IMR-90 (cell line): ENCODE results near the gene SLC26A8. TPM values are rescaled to one million over a fixed set of nuclear protein-coding genes. Genes with fewer than 3 reads are reported as not detected.

ENCODE experiments used
- ATAC-seq: fragments of 200-7000 bp; cut with Tn5 transposase; 2 replicates; pipeline ENCODE4 v1.9.1; 2020; ENCODE audit warnings: low read depth, mild to moderate bottlenecking, moderate library complexity
- BruUV-seq: library from RNA; stranded (reverse); fragments of 400-500 nt; replicated peaks from 2 replicates; lab custom pipeline; 2021; lab: Mats Ljungman, UMichigan
- CTCF ChIA-PET: fragments of 300-600 bp; formaldehyde crosslinking; extraction: SDS; loops from one replicate; lab custom pipeline; 2021; ENCODE audit warnings: antibody characterized with exemption; lab: Yijun Ruan, JAX
- POLR2A ChIA-PET: fragments of 300-600 bp; sonication (Branson Sonifier 250); formaldehyde crosslinking; loops from one replicate; lab custom pipeline; 2022; ENCODE audit warnings: antibody characterized with exemption; ENCODE audit not compliant: unreplicated experiment; lab: Charles Lee
- DNase-seq: peaks from one replicate; pipeline ENCODE4 v3.0.0; 2013
- H2AFZ ChIP-seq: replicated peaks from 2 replicates; pipeline ENCODE3; 2013; ENCODE audit warnings: low read length, mild to moderate bottlenecking; ENCODE audit not compliant: poor library complexity
- H2AK5ac ChIP-seq: 2 replicates; pipeline ENCODE4 v1.6.1; 2013; ENCODE audit warnings: low read depth, low read length, inconsistent platforms
- H2AK9ac ChIP-seq: replicated peaks from 2 replicates; pipeline ENCODE3; 2013; ENCODE audit warnings: mild to moderate bottlenecking, low read depth, low read length, moderate library complexity; ENCODE audit not compliant: poor library complexity
- H2BK120ac ChIP-seq: 2 replicates; pipeline ENCODE4 v1.6.1; 2013; ENCODE audit warnings: low read depth, low read length, inconsistent platforms
- H2BK15ac ChIP-seq: 3 replicates; pipeline ENCODE4 v1.6.1; 2013; ENCODE audit warnings: low read depth, low read length, inconsistent platforms
- H2BK20ac ChIP-seq: 2 replicates; pipeline ENCODE4 v1.6.1; 2013; ENCODE audit warnings: low read depth, mild to moderate bottlenecking, inconsistent platforms, low read length, moderate library complexity
- H2BK5ac ChIP-seq: 2 replicates; pipeline ENCODE4 v1.6.1; 2013; ENCODE audit warnings: mild to moderate bottlenecking, low read depth, low read length, inconsistent platforms; ENCODE audit not compliant: poor library complexity, severe bottlenecking
- H3K14ac ChIP-seq: replicated peaks from 2 replicates; pipeline ENCODE4 v1.6.1; 2013; ENCODE audit warnings: low read depth, low read length, inconsistent platforms
- H3K18ac ChIP-seq: 2 replicates; pipeline ENCODE4 v1.6.1; 2013; ENCODE audit warnings: low read depth, low read length, control low read depth
- H3K23ac ChIP-seq: 2 replicates; pipeline ENCODE4 v1.6.1; 2013; ENCODE audit warnings: low read depth, low read length, inconsistent platforms
- H3K27ac ChIP-seq: 2 replicates; pipeline ENCODE4 v1.5.1; 2013; ENCODE audit warnings: mild to moderate bottlenecking, control low read depth, low read length; ENCODE audit not compliant: insufficient read depth
- H3K27me3 ChIP-seq: 2 replicates; pipeline ENCODE4 v1.6.1; 2013; ENCODE audit warnings: low read length; ENCODE audit not compliant: control insufficient read depth, insufficient read depth
- H3K36me3 ChIP-seq: 2 replicates; pipeline ENCODE4 v1.6.1; 2013; ENCODE audit warnings: low read length, mixed read lengths; ENCODE audit not compliant: control insufficient read depth, insufficient read depth
- H3K4ac ChIP-seq: 2 replicates; pipeline ENCODE4 v1.6.1; 2013; ENCODE audit warnings: low read depth, low read length, inconsistent platforms
- H3K4me1 ChIP-seq: 2 replicates; pipeline ENCODE4 v1.6.1; 2013; ENCODE audit warnings: low read length, mixed read lengths; ENCODE audit not compliant: control insufficient read depth, insufficient read depth
- H3K4me2 ChIP-seq: 2 replicates; pipeline ENCODE4 v1.6.1; 2013; ENCODE audit warnings: low read depth, mild to moderate bottlenecking, control low read depth, low read length, moderate library complexity
- H3K4me3 ChIP-seq: 2 replicates; pipeline ENCODE4 v1.5.1; 2013; ENCODE audit warnings: low read depth, mild to moderate bottlenecking, control low read depth, low read length, moderate library complexity; ENCODE audit not compliant: insufficient read depth
- H3K56ac ChIP-seq: 2 replicates; pipeline ENCODE4 v1.6.1; 2013; ENCODE audit warnings: low read length, inconsistent platforms; ENCODE audit not compliant: insufficient read depth; ENCODE audit errors: extremely low read depth
- H3K79me1 ChIP-seq, 2 experiments: 2 replicates each; pipeline ENCODE4 v1.6.1; 2013; ENCODE audit warnings: low read length in 2 of 2, inconsistent platforms in 1 of 2, low read depth in 1 of 2
- H3K9ac ChIP-seq: 2 replicates; pipeline ENCODE4 v1.6.1; 2013; ENCODE audit warnings: low read depth, low read length, control low read depth
- H3K9me1 ChIP-seq: 2 replicates; pipeline ENCODE4 v1.6.1; 2013; ENCODE audit warnings: low read length, inconsistent platforms; ENCODE audit not compliant: insufficient read depth
- H3K9me3 ChIP-seq: 2 replicates; pipeline ENCODE4 v1.6.1; 2013; ENCODE audit warnings: low read length; ENCODE audit not compliant: control insufficient read depth, insufficient read depth
- H4K20me1 ChIP-seq: 2 replicates; pipeline ENCODE4 v1.6.1; 2013; ENCODE audit warnings: low read length, inconsistent platforms; ENCODE audit not compliant: insufficient read depth
- H4K5ac ChIP-seq: 2 replicates; pipeline ENCODE4 v1.6.1; 2013; ENCODE audit warnings: mild to moderate bottlenecking, low read depth, low read length, control low read depth
- H4K8ac ChIP-seq, 2 experiments: 2 replicates each; pipeline ENCODE4 v1.6.1; 2013; ENCODE audit warnings: low read depth in 2 of 2, low read length in 2 of 2, control low read depth in 1 of 2, inconsistent platforms in 1 of 2
- H4K91ac ChIP-seq: 2 replicates; pipeline ENCODE4 v1.6.1; 2013; ENCODE audit warnings: low read depth, low read length, inconsistent platforms; ENCODE audit not compliant: insufficient read depth
- BHLHE40 ChIP-seq: fragments of 150-350 bp; IDR thresholded peaks from 2 replicates; pipeline ENCODE4 v1.6.1; 2016; ENCODE audit warnings: mild to moderate bottlenecking, low read depth, low read length
- CEBPB ChIP-seq: IDR thresholded peaks from 2 replicates; pipeline ENCODE4 v1.6.1; 2012; ENCODE audit warnings: low read depth, low read length, improper control_type of control experiment
- CHD1 ChIP-seq: IDR thresholded peaks from 2 replicates; pipeline ENCODE4 v1.6.1; 2012; ENCODE audit warnings: low read depth, low read length, improper control_type of control experiment
- FOS ChIP-seq: fragments of 150-350 bp; IDR thresholded peaks from 2 replicates; pipeline ENCODE4 v1.6.1; 2016; ENCODE audit warnings: low read depth, low read length
- MAFK ChIP-seq: IDR thresholded peaks from 2 replicates; pipeline ENCODE4 v1.6.1; 2012; ENCODE audit warnings: low read depth, low read length, improper control_type of control experiment
- MAZ ChIP-seq: IDR thresholded peaks from 2 replicates; pipeline ENCODE4 v1.6.1; 2012; ENCODE audit warnings: low read depth, mild to moderate bottlenecking, low read length, improper control_type of control experiment, moderate library complexity, borderline replicate concordance
- MXI1 ChIP-seq: IDR thresholded peaks from 2 replicates; pipeline ENCODE4 v1.6.1; 2012; ENCODE audit warnings: low read depth, mild to moderate bottlenecking, low read length, moderate library complexity, borderline replicate concordance
- NFE2L2 ChIP-seq: fragments of 150-350 bp; IDR thresholded peaks from 2 replicates; pipeline ENCODE4 v1.6.1; 2016; ENCODE audit warnings: low read depth, mild to moderate bottlenecking, low read length
- POLR2A ChIP-seq: IDR thresholded peaks from 2 replicates; pipeline ENCODE4 v1.6.1; 2012; ENCODE audit warnings: mild to moderate bottlenecking, low read depth, low read length
- RAD21 ChIP-seq: IDR thresholded peaks from 2 replicates; pipeline ENCODE4 v1.6.1; 2012; ENCODE audit warnings: low read length, improper control_type of control experiment
- RCOR1 ChIP-seq: IDR thresholded peaks from 2 replicates; pipeline ENCODE4 v1.6.1; 2012; ENCODE audit warnings: mild to moderate bottlenecking, low read length, improper control_type of control experiment; ENCODE audit not compliant: insufficient replicate concordance
- RFX5 ChIP-seq: IDR thresholded peaks from 2 replicates; pipeline ENCODE4 v1.8.0; 2012; ENCODE audit warnings: low read depth, mild to moderate bottlenecking, low read length, moderate library complexity
- SMC3 ChIP-seq: fragments of 150-350 bp; IDR thresholded peaks from 2 replicates; pipeline ENCODE4 v1.6.1; 2016; ENCODE audit warnings: low read depth, mild to moderate bottlenecking, antibody characterized with exemption, low read length, moderate library complexity
- WGBS, 2 experiments: methylation state at CpG; one replicate each; pipeline versions ENCODE4 v1.1.5 to v1.1.7; 2013; ENCODE audit warnings: missing lambda C conversion rate in 2 of 2; ENCODE audit not compliant: insufficient read length in 1 of 2; ENCODE audit errors: extremely low coverage in 2 of 2; 5-methylcytosine and 5-hydroxymethylcytosine counted together
- dilution Hi-C: fragments of 300-500 bp; cut with HindIII; formaldehyde crosslinking; loops from one replicate; pipeline ENCODE4 v1.14.3; 2018; ENCODE audit warnings: low sequenced_read_pairs; ENCODE audit not compliant: unreplicated experiment
- in situ Hi-C: fragments of 300-500 bp; cut with MboI; formaldehyde crosslinking; loops from 3 replicates; pipeline ENCODE4 v1.14.3; 2019; ENCODE audit warnings: low sequenced_read_pairs, inconsistent platforms, mixed read lengths
- intact Hi-C: fragments of 100-400 bp; cut with micrococcal nuclease; formaldehyde crosslinking; loops from 2 replicates; pipeline ENCODE4 v1.10.0; 2022
- polyA plus RNA-seq, 3 experiments: library from polyadenylated mRNA; depleted of rRNA; stranded (reverse); fragments of >200 nt; gene quantifications; 2 replicates each; pipeline ENCODE4 v1.2.3, GENCODE V29; 2012; ENCODE audit warnings: low replicate concordance in 1 of 3
- total RNA-seq: library from RNA; depleted of rRNA; stranded (reverse); fragments of >200 nt; gene quantifications from 2 replicates; pipeline ENCODE4 v1.2.3, GENCODE V29; 2012
- TF ChIP-seq, protein P1 (sequence below): conservative IDR thresholded peaks from 2 replicates; pipeline ENCODE4 v1.5.1; 2012; ENCODE audit warnings: mild to moderate bottlenecking, low read depth, low read length, improper control_type of control experiment
- TF ChIP-seq, protein P2 (sequence below): fragments of 150-350 bp; IDR thresholded peaks from 2 replicates; pipeline ENCODE4 v1.6.1; 2016; ENCODE audit warnings: low read depth, mild to moderate bottlenecking, low read length, moderate library complexity, borderline replicate concordance
- TF ChIP-seq, protein P3 (sequence below): fragments of 150-350 bp; IDR thresholded peaks from 2 replicates; pipeline ENCODE4 v1.6.1; 2017; ENCODE audit warnings: mild to moderate bottlenecking, antibody characterized with exemption, low read length, low read depth

SLC26A8 gene
- total and polyA plus RNA-seq, 2 of the 4 experiments (the other 2 are of a cell fraction), result 0.07 TPM; not detected in 1

DNA sequence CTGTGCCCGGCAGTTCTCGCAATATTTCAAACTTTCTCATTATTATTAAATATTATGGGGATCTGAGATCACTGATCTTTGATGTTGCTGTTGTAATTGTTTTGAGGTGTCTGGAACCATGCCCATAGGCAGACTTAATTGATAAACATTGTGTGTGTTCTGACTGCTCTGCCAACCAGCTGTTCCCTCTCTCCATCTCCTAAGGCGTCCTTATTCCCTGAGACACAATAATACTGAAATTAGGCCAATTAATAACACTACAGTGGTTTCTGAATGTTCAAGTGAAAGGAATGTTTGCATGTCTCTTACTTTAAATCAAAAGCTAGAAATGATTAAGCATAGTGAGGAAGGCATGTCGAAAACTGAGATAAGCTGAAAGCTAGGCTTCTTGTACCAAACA lies 10.8 kb upstream of the SLC26A8 start:
- dilution Hi-C loops (no loop called here), in situ Hi-C loops (no loop called here), intact Hi-C loops (no loop called here)
- Histone ChIP-seq H3K4me3 (no peak overlapping the region), H2AFZ (no peak overlapping the region), H2BK120ac (no peak overlapping the region), H4K91ac (no peak overlapping the region), H4K20me1 (peaks cover 92% of the 10 kb centered on the region), H2BK20ac (no peak overlapping the region), H2AK5ac (no peak overlapping the region), H3K56ac (no peak overlapping the region), H2AK9ac (no peak overlapping the region), H3K9me3 (no peaks in the 10 kb centered on the region), H3K4me1 (peaks cover 13% of the 10 kb centered on the region), H3K9ac (no peak overlapping the region), H3K14ac (no peak overlapping the region), H3K4me2 (no peak overlapping the region; the same call in none of the 2 replicates), H4K5ac (no peak overlapping the region), H3K4ac (no peak overlapping the region), H3K23ac (no peak overlapping the region), H3K36me3 (no peaks in the 10 kb centered on the region), H4K8ac (no peak overlapping the region), H2BK15ac (no peak overlapping the region), H3K27me3 (no peaks in the 10 kb centered on the region), H2BK5ac (no peak overlapping the region), H3K79me1 (peaks cover 14 to 63% of the 10 kb centered on the region in 2 experiments), H3K9me1 (peaks cover 16% of the 10 kb centered on the region), H3K27ac (no peak overlapping the region), H3K18ac (no peak overlapping the region)
- no CpG with 5 or more reads among the region's 4 CpGs for WGBS, 2 experiments
- BruUV-seq, result no TSS peak
- ChIA-PET POLR2A (no interaction called here), CTCF (interaction anchor here (0.6 kb wide), 2 partner anchors 27 to 1739 kb away, joined by 3 to 4 read pairs; no protein-coding TSS in a partner anchor)
- ATAC-seq (peak; percentile 57; the same call in 1 of the 2 replicates), DNase-seq (peak; percentile 43)
- TF ChIP-seq MAZ (no peak), RAD21 (no peak), MXI1 (no peak), RFX5 (no peak), SMC3 (no peak), NFE2L2 (no peak), CHD1 (no peak), MAFK (no peak), FOS (no peak), BHLHE40 (no peak), POLR2A (no peak), RCOR1 (no peak), CEBPB (no peak)
- TF ChIP-seq, protein P1, sequence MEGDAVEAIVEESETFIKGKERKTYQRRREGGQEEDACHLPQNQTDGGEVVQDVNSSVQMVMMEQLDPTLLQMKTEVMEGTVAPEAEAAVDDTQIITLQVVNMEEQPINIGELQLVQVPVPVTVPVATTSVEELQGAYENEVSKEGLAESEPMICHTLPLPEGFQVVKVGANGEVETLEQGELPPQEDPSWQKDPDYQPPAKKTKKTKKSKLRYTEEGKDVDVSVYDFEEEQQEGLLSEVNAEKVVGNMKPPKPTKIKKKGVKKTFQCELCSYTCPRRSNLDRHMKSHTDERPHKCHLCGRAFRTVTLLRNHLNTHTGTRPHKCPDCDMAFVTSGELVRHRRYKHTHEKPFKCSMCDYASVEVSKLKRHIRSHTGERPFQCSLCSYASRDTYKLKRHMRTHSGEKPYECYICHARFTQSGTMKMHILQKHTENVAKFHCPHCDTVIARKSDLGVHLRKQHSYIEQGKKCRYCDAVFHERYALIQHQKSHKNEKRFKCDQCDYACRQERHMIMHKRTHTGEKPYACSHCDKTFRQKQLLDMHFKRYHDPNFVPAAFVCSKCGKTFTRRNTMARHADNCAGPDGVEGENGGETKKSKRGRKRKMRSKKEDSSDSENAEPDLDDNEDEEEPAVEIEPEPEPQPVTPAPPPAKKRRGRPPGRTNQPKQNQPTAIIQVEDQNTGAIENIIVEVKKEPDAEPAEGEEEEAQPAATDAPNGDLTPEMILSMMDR, result no peak
- TF ChIP-seq, protein P2, sequence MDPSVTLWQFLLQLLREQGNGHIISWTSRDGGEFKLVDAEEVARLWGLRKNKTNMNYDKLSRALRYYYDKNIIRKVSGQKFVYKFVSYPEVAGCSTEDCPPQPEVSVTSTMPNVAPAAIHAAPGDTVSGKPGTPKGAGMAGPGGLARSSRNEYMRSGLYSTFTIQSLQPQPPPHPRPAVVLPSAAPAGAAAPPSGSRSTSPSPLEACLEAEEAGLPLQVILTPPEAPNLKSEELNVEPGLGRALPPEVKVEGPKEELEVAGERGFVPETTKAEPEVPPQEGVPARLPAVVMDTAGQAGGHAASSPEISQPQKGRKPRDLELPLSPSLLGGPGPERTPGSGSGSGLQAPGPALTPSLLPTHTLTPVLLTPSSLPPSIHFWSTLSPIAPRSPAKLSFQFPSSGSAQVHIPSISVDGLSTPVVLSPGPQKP, result no peak
- TF ChIP-seq, protein P3, sequence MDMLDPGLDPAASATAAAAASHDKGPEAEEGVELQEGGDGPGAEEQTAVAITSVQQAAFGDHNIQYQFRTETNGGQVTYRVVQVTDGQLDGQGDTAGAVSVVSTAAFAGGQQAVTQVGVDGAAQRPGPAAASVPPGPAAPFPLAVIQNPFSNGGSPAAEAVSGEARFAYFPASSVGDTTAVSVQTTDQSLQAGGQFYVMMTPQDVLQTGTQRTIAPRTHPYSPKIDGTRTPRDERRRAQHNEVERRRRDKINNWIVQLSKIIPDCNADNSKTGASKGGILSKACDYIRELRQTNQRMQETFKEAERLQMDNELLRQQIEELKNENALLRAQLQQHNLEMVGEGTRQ, result no peak
